Stimulated activated memory B cell treated with anti-CD40 and anti-IgM and Interleukin-4, amounts not matched to agents 10 μg/mL and 1 μg/mL and 100 μg/mL, for 72 hours (primary cell): ENCODE data around the gene SLC4A1.

Source experiments
- ATAC-seq: fragments of 150-1000 bp; cut with Tn5 transposase; 2 replicates; pipeline ENCODE4 v1.10.0; 2021
- H3K27ac Mint-ChIP-seq: one replicate; pipeline ENCODE4 v1.8.0; 2022; ENCODE audit warnings: mild to moderate bottlenecking, mixed read lengths
- H3K27me3 Mint-ChIP-seq: one replicate; pipeline ENCODE4 v1.8.0; 2022; ENCODE audit warnings: mixed read lengths
- H3K36me3 Mint-ChIP-seq: one replicate; pipeline ENCODE4 v1.8.0; 2022; ENCODE audit warnings: mixed read lengths
- H3K4me1 Mint-ChIP-seq: one replicate; pipeline ENCODE4 v1.8.0; 2022; ENCODE audit warnings: mixed read lengths
- H3K4me3 Mint-ChIP-seq: one replicate; pipeline ENCODE4 v1.8.0; 2022; ENCODE audit warnings: mild to moderate bottlenecking, moderate library complexity, mixed read lengths
- H3K9me3 Mint-ChIP-seq: one replicate; pipeline ENCODE4 v1.8.0; 2022; ENCODE audit warnings: mixed read lengths

Gene SLC4A1

DNA sequence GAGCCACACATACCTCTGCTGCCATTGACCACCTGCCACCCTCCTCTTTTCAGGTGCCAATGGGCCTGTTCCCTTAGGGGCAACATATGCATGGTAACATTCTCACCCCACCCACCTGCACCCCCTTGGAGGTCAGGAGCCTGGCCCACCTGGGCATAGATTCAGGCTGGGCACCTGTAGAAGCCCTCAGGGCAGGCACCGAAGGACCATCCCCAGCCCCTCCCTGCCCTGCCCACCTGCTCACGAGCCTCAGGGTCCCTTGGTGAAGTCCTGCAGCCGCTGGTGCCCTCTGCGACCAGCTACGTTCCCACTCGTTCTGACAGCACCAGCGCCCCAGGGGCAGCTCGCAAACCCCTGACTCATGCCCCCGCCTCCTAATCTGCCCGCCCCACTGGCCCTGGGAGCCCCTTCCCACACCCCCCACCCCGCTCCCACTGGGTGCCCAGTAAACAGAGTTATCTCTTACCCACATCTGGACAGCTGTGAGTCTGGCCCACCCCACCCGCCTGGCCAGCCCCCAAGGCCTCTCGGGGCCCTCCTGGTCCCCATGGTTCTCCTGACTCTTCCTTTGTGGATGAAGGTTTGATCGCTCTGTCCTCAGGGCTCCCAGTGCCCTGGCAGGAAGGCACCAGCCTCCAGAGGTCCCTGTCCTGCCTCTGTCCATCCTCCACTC lies at the start of gene SLC4A1:
Gene SLC4A1, minus strand, starts transcription at position 318 of the 673 bp plus-strand sequence. CDS start 5,269 bp downstream, outside the sequence.
- H3K27me3 Mint-ChIP-seq = peaks cover 26% of the 10 kb centered on the region
- no peak within 1 kb of the TSS for H3K4me3 Mint-ChIP-seq
- ATAC-seq = no peak
- no peaks in the 10 kb centered on the region for H3K9me3 Mint-ChIP-seq
- no peaks in the 10 kb centered on the region for H3K36me3 Mint-ChIP-seq
- H3K4me1 Mint-ChIP-seq = peaks cover 7% of the 10 kb centered on the region
- H3K27ac Mint-ChIP-seq = no peak within 1 kb of the TSS

DNA sequence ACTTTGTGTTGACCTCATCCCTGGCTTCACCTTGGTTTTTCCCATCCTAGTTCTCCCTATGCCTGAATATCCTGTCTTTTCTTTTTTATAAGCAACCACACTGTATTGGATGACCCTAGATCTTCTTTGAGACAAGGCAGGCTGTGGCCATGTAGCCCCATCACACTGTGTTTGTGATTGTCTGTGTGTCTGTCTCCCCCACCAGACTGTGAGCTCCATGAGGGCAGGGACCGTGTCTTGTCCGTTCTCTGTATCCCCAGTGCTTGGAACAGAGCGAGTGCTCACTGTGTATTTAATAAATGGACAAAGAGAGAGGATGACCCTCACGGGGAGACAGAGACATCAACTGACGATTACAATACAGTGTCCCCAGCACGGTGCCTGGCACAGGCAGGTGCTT lies 49.6 kb upstream of the SLC4A1 start:
- Mint-ChIP-seq H3K27me3 (peaks cover 55% of the 10 kb centered on the region), H3K27ac (no peak overlapping the region), H3K9me3 (no peaks in the 10 kb centered on the region), H3K36me3 (peaks cover 40% of the 10 kb centered on the region), H3K4me3 (no peak overlapping the region), H3K4me1 (peaks cover 29% of the 10 kb centered on the region)
- no peak for ATAC-seq

- H3K4me3 Mint-ChIP-seq = peak overlapping the region; percentile 77
- H3K36me3 Mint-ChIP-seq = peaks cover 25% of the 10 kb centered on the region
- H3K4me1 Mint-ChIP-seq = peaks cover 14% of the 10 kb centered on the region
- H3K9me3 Mint-ChIP-seq = no peaks in the 10 kb centered on the region
- no peak overlapping the region for H3K27ac Mint-ChIP-seq
- no peak for ATAC-seq
- H3K27me3 Mint-ChIP-seq = peaks cover 63% of the 10 kb centered on the region
Observed at GRCh38 chr17:44315760-44316731, 48.1 kb upstream of the SLC4A1 start.

GRCh38 chr17:44314869-44315661 lies 47.1 kb upstream of the SLC4A1 start:
- Mint-ChIP-seq H3K9me3 (no peaks in the 10 kb centered on the region), H3K27me3 (peaks cover 64% of the 10 kb centered on the region), H3K36me3 (peaks cover 18% of the 10 kb centered on the region), H3K4me3 (peak overlapping the region; percentile 77), H3K27ac (no peak overlapping the region), H3K4me1 (peaks cover 18% of the 10 kb centered on the region)
- ATAC-seq = peak; percentile 67

GRCh38 chr17:44314524-44314868 lies 46.6 kb upstream of the SLC4A1 start:
- H3K9me3 Mint-ChIP-seq = no peaks in the 10 kb centered on the region
- no peak overlapping the region for H3K27ac Mint-ChIP-seq
- ATAC-seq = no peak
- peaks cover 23% of the 10 kb centered on the region for H3K4me1 Mint-ChIP-seq
- peaks cover 69% of the 10 kb centered on the region for H3K27me3 Mint-ChIP-seq
- peaks cover 14% of the 10 kb centered on the region for H3K36me3 Mint-ChIP-seq
- H3K4me3 Mint-ChIP-seq = peak overlapping the region; percentile 18

DNA sequence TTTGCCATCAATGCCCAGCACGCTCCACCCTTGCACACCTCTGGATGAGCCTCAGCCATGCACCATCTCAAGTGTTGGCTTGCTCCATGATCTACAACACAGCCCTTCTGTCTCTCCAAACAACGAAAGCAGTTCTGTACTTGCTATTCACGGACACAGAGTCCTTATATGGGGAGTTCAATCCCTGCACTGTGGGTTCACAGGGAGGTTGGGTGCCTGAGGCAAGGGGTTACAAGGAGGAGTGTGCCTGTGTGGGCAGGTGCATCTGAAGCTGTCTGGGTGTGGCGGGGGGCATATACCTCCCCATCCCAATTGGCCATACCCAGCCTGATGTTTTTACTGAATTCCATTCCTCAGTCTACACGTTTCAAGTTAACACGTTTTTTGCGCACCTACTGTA lies 46.1 kb upstream of the SLC4A1 start:
- no peaks in the 10 kb centered on the region for H3K9me3 Mint-ChIP-seq
- H3K4me1 Mint-ChIP-seq = peaks cover 28% of the 10 kb centered on the region
- no peak overlapping the region for H3K4me3 Mint-ChIP-seq
- ATAC-seq = no peak
- H3K36me3 Mint-ChIP-seq = peaks cover 10% of the 10 kb centered on the region
- peaks cover 72% of the 10 kb centered on the region for H3K27me3 Mint-ChIP-seq
- no peak overlapping the region for H3K27ac Mint-ChIP-seq

GRCh38 chr17:44312396-44313104 lies 44.6 kb upstream of the SLC4A1 start:
- Mint-ChIP-seq H3K4me3 (no peak overlapping the region), H3K4me1 (peaks cover 30% of the 10 kb centered on the region), H3K9me3 (no peaks in the 10 kb centered on the region), H3K27me3 (peaks cover 63% of the 10 kb centered on the region), H3K27ac (no peak overlapping the region), H3K36me3 (no peaks in the 10 kb centered on the region)
- no peak for ATAC-seq

DNA sequence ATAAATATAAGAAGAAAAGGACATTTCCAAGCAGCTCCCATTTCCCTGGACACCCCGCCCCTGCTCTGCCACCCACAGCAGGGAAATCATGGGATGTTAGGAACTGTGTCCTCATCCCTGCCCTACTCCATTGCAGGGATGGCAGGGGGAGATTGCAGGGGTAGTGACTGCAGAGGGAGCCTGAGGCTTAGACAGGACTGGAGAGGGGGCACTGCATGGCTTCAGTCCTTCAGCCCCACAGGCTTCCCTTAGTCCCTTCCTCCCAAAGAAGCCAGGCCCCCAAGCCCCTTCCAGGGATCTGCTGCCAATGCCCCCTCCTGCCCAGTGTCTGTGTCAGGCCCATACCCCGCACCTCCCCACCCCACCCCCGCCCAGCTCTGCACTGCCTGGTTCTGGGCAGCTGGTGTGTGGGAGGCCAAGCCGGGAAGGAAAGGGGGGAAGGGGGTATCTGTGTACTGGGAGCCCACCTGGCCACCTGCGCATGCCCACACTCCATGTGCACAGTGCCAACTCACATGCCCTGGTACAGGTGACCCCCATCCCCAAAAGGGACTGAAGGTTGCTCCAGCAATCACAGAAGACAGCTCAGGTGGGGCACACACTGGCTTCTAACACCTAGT lies 43.7 kb upstream of the SLC4A1 start:
- Mint-ChIP-seq H3K27ac (no peak overlapping the region), H3K27me3 (peaks cover 63% of the 10 kb centered on the region), H3K36me3 (no peaks in the 10 kb centered on the region), H3K4me3 (no peak overlapping the region), H3K9me3 (no peaks in the 10 kb centered on the region), H3K4me1 (peaks cover 35% of the 10 kb centered on the region)
- ATAC-seq = no peak

DNA sequence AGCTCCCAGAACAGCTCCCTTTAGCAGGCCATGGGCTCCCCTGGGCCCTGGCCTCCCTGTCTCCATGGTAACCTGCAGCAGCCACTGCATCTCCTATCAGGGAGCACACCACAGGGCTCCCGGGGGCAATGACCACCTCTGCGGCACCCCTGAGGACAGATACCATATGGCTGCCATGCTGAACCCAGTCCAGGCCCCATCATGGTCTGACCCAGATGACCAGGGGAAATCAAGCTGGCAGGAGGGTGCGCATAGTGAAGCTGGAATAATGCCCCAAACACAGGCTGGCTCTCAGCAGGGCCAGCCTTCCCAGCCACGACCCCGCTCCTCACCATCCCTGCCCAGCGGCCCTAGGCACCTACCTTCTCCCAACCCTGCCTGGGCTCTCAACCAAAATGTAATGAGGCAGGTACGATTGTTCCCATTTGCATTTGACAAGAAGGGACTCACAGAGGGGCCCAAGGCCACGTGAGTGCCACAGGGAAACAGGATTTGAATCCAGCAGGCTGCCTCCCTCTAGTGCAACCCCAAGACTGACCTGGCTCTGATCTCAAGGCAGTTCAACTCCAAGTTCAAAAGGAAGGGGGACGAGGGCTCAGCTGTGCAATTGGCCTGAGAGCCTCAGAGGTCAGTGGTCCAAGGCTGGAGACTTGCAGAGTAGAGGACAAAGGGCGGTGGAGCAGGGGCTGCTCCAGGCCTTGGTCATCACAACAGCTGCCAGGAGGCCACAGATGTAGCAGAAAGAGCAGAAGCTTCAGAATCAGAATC lies 42.9 kb upstream of the SLC4A1 start:
- H3K36me3 Mint-ChIP-seq = no peaks in the 10 kb centered on the region
- H3K27ac Mint-ChIP-seq = no peak overlapping the region
- H3K4me1 Mint-ChIP-seq = peaks cover 28% of the 10 kb centered on the region
- no peaks in the 10 kb centered on the region for H3K9me3 Mint-ChIP-seq
- ATAC-seq = no peak
- no peak overlapping the region for H3K4me3 Mint-ChIP-seq
- H3K27me3 Mint-ChIP-seq = peaks cover 62% of the 10 kb centered on the region

DNA sequence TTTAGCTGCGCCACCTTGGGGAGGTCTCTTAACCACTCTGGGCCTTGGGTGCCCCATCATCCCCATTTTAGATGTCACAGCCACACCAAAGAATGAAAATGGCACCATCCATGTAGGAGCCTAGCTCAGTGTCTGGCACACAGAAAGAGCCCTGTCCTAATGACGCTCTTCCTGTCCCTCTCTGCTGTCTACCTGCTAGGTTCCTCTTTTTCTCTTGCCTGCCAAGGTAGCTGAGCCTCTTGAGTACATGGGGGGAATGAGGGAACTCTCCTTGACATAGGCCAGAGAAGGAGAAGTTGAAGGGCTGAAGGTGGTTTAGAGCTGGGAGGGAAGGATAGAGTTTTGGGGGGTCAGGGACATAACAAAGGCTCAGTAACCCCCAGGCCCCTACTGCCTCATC lies 42.3 kb upstream of the SLC4A1 start:
- Mint-ChIP-seq H3K4me1 (peaks cover 22% of the 10 kb centered on the region), H3K27ac (no peak overlapping the region), H3K4me3 (no peak overlapping the region), H3K9me3 (no peaks in the 10 kb centered on the region), H3K27me3 (peaks cover 58% of the 10 kb centered on the region), H3K36me3 (no peaks in the 10 kb centered on the region)
- ATAC-seq = no peak

DNA sequence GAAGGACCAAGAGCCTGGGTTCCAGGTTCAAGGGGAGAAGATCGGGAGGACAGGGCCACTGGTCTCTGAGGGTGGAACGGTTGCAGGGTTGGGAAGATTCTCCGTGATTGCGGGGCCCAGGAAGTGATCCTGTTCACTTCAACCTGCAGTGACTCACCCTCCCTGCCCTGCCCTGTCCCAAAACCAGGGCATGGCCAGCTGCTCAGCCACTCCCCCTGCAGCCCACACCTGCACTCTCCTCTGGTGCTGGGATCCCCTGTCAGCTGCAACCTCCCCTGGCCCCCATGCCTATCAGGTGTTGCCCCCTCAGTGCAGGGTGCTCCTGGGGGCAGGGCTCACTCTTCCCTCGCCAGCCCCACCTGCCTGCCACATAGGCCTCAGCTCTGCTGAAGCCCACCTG lies 41.5 kb upstream of the SLC4A1 start:
- H3K27me3 Mint-ChIP-seq = peaks cover 65% of the 10 kb centered on the region
- peaks cover 22% of the 10 kb centered on the region for H3K4me1 Mint-ChIP-seq
- H3K27ac Mint-ChIP-seq = no peak overlapping the region
- H3K4me3 Mint-ChIP-seq = peak overlapping the region; percentile 37
- H3K36me3 Mint-ChIP-seq = no peaks in the 10 kb centered on the region
- no peak for ATAC-seq
- no peaks in the 10 kb centered on the region for H3K9me3 Mint-ChIP-seq

- Mint-ChIP-seq H3K36me3 (no peaks in the 10 kb centered on the region), H3K4me1 (peaks cover 22% of the 10 kb centered on the region), H3K27me3 (peaks cover 65% of the 10 kb centered on the region), H3K4me3 (peak overlapping the region; percentile 7), H3K9me3 (no peaks in the 10 kb centered on the region), H3K27ac (no peak overlapping the region)
- ATAC-seq = peak; percentile 6
Observed at GRCh38 chr17:44308865-44309264, 40.9 kb upstream of the SLC4A1 start.

DNA sequence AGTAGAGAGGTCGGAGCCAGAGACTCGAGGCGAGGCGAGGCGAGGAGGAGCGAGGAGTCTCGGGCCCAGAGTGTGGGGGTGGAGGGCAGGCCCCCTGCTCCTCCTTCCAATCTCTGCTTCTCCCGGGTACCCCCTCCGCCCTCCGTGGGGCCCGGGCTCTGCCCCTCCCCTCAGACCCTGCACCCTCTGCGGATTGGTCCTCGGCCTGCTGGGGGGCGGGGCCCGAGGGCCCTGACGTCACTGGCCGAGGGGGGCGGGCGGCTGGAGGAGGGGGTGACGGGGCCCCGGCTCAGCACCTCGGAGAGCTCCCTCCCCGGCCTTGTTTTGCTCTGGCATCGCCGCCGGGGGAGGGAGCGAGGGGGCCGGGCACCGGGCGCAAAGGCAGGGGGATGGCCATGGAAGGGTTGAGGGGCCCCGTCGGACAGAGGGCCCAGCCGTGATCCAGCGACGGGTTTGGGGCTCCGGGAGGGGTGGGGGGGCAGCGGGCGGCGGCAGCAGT lies 40.4 kb upstream of the SLC4A1 start, which contains the start of gene RUNDC3A:
Gene RUNDC3A, plus strand, starts transcription at position 282 of the 499 bp plus-strand sequence. CDS start 232 bp downstream, outside the sequence.
- Mint-ChIP-seq H3K4me3 (peak within 1 kb of the TSS; percentile 59), H3K4me1 (peaks cover 22% of the 10 kb centered on the region), H3K9me3 (no peaks in the 10 kb centered on the region), H3K27me3 (peaks cover 65% of the 10 kb centered on the region), H3K27ac (no peak within 1 kb of the TSS), H3K36me3 (no peaks in the 10 kb centered on the region)
- ATAC-seq = peak; percentile 88
